Keratinocyte (primary cell): ENCODE measurements around the gene CTXN1. TPM values are rescaled to one million over a fixed set of nuclear protein-coding genes. Genes with fewer than 3 reads are reported as not detected.

Source experiments
- DNase-seq: peaks from one replicate; pipeline ENCODE4 v3.0.0-alpha.2; 2011; ENCODE audit warnings: low read depth, missing footprints, low spot score
- FAIRE-seq: peaks from 2 replicates; lab custom pipeline; 2011; peaks lifted over from hg19 to GRCh38; lab: Jason Lieb, UNC
- H2AFZ ChIP-seq: 2 replicates; pipeline ENCODE4 v1.6.0; 2012; ENCODE audit warnings: low read length, control low read depth, inconsistent platforms; ENCODE audit not compliant: control insufficient read depth
- H3K27ac ChIP-seq: 2 replicates; pipeline ENCODE4 v1.5.1; 2011; ENCODE audit warnings: low read length; ENCODE audit not compliant: control insufficient read depth, insufficient read depth
- H3K27me3 ChIP-seq: 3 replicates; pipeline ENCODE4 v1.6.0; 2011; ENCODE audit warnings: low read length; ENCODE audit not compliant: control insufficient read depth, insufficient read depth; ENCODE audit errors: extremely low read depth
- H3K36me3 ChIP-seq, 2 experiments: 2 replicates in 1 of 2; 3 replicates in 1 of 2; pipeline ENCODE4 v1.5.1; 2011; ENCODE audit warnings: low read length in 2 of 2, mild to moderate bottlenecking in 1 of 2; ENCODE audit not compliant: control insufficient read depth in 2 of 2, insufficient read depth in 2 of 2; ENCODE audit errors: extremely low read depth in 1 of 2
- H3K4me1 ChIP-seq: 3 replicates; pipeline ENCODE4 v1.5.1; 2011; ENCODE audit warnings: low read length; ENCODE audit not compliant: control insufficient read depth, insufficient read depth; ENCODE audit errors: extremely low read depth
- H3K4me2 ChIP-seq: 3 replicates; pipeline ENCODE4 v1.6.0; 2011; ENCODE audit warnings: low read depth, low read length; ENCODE audit not compliant: control insufficient read depth, insufficient read depth; ENCODE audit errors: extremely low read depth
- H3K4me3 ChIP-seq, 3 experiments: fragments of 200-600 bp in 1 of 3; sonication (generic) in 1 of 3; 2 replicates in 2 of 3; 3 replicates in 1 of 3; pipeline ENCODE4 v1.5.1; 2011 to 2016; ENCODE audit warnings: low read length in 3 of 3, mild to moderate bottlenecking in 3 of 3, control low read depth in 2 of 3, inconsistent platforms in 1 of 3, low read depth in 1 of 3, mixed read lengths in 1 of 3, mixed run types in 1 of 3, moderate library complexity in 1 of 3; ENCODE audit not compliant: control insufficient read depth in 2 of 3, insufficient read depth in 2 of 3; ENCODE audit errors: extremely low read depth in 1 of 3
- H3K79me2 ChIP-seq: 2 replicates; pipeline ENCODE4 v1.6.0; 2012; ENCODE audit warnings: low read length; ENCODE audit not compliant: control insufficient read depth, insufficient read depth
- H3K9ac ChIP-seq: 3 replicates; pipeline ENCODE4 v1.6.0; 2011; ENCODE audit warnings: low read length; ENCODE audit not compliant: control insufficient read depth, insufficient read depth; ENCODE audit errors: extremely low read depth
- H3K9me1 ChIP-seq: 3 replicates; pipeline ENCODE4 v1.6.0; 2011; ENCODE audit warnings: low read length; ENCODE audit not compliant: control insufficient read depth, insufficient read depth; ENCODE audit errors: extremely low read depth
- H3K9me3 ChIP-seq: 2 replicates; pipeline ENCODE4 v1.5.1; 2012; ENCODE audit warnings: low read depth, low read length; ENCODE audit not compliant: control insufficient read depth
- H4K20me1 ChIP-seq: 3 replicates; pipeline ENCODE4 v1.6.0; 2011; ENCODE audit warnings: low read length; ENCODE audit not compliant: control insufficient read depth, insufficient read depth; ENCODE audit errors: extremely low read depth
- EZH2 ChIP-seq: IDR thresholded peaks from one replicate; pipeline ENCODE4 v1.6.1; 2012; ENCODE audit warnings: inconsistent platforms, mild to moderate bottlenecking, low read length, moderate library complexity
- dilution Hi-C: fragments of 300-500 bp; cut with MboI; formaldehyde crosslinking; loops from one replicate; pipeline ENCODE4 v1.7.0; 2020; ENCODE audit warnings: low sequenced_read_pairs; ENCODE audit not compliant: extremely low pct_ligation_motif_present
- polyA plus RNA-seq, 5 experiments: library from polyadenylated mRNA; depleted of rRNA in 3 of 5; stranded (reverse) in 3 of 5; stranded (forward) in 1 of 5; unstranded in 1 of 5; fragments of >200 nt; gene quantifications; 1 replicate in 1 of 5; 2 replicates in 3 of 5; 3 replicates in 1 of 5; pipeline versions ENCODE4 v1.2.1 to v1.2.3, GENCODE V29; 2011 to 2012; ENCODE audit warnings: missing spikeins in 2 of 5, low read depth in 1 of 5, low replicate concordance in 1 of 5
- TF ChIP-seq, protein P1 (sequence below), 3 experiments: IDR thresholded peaks in 1 of 3; conservative IDR thresholded peaks in 1 of 3; optimal IDR thresholded peaks in 1 of 3; 2 replicates in 2 of 3; 3 replicates in 1 of 3; pipeline versions ENCODE3 to v1.5.1; 2011; ENCODE audit warnings: low read length in 3 of 3, mild to moderate bottlenecking in 3 of 3, moderate library complexity in 2 of 3, control low read depth in 1 of 3, inconsistent platforms in 1 of 3; ENCODE audit not compliant: insufficient read depth in 2 of 3; ENCODE audit errors: extremely low read depth in 1 of 3

The CTXN1 gene
- polyA plus RNA-seq, 1 donor (not counting 4 experiments of a cell fraction or from before 2014, with no cell fraction given) = 0.41 TPM

DNA sequence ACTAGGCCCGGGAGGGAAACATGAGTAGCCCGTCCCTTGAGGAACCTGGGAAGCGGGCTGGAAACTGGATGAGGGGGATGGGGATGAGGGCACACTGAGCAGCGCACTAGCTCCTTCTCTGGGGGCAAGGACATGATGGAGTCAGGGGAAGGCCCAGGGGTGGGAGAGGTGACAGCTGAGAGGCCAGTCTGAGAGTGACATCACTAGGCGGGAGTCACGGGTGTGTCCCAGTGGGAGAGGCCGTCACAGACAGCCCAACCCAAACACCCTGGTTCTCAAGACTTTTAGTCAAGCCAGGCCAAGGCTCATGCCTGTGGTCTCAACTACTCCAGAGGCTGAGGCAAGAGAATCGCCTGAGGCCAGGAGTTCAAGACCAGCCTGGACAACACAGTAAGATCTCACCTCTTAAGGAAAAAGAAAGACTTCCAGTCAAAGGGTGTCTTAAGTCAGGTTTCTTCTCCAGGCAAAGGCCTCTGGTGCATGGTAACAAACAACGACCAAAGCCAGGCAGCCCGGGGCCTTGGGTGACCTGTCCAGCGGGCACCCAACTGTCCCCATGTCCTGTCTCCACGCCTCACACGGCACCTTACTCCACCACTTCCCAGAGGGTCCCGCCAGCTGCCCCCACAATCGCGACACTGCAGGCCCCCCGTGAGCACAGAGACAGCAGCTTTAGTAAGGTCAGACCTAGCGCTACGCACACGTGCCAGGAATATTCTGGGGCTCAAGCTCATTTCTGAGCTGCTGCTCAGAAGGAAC is 43.0 kb upstream of the CTXN1 start:
- Histone ChIP-seq H2AFZ (no peak overlapping the region), H3K4me2 (no peak overlapping the region), H3K9me3 (no peaks in the 10 kb centered on the region), H3K4me1 (no peaks in the 10 kb centered on the region), H3K27me3 (no peaks in the 10 kb centered on the region), H3K27ac (no peak overlapping the region), H3K9me1 (no peaks in the 10 kb centered on the region), H3K4me3 (no peak overlapping the region), H3K9ac (no peak overlapping the region), H3K79me2 (peaks cover 3% of the 10 kb centered on the region), H3K36me3 (peaks cover 35 to 43% of the 10 kb centered on the region in 2 experiments), H4K20me1 (no peaks in the 10 kb centered on the region)
- FAIRE-seq (no peak), DNase-seq (no peak)
- TF ChIP-seq, protein P1, sequence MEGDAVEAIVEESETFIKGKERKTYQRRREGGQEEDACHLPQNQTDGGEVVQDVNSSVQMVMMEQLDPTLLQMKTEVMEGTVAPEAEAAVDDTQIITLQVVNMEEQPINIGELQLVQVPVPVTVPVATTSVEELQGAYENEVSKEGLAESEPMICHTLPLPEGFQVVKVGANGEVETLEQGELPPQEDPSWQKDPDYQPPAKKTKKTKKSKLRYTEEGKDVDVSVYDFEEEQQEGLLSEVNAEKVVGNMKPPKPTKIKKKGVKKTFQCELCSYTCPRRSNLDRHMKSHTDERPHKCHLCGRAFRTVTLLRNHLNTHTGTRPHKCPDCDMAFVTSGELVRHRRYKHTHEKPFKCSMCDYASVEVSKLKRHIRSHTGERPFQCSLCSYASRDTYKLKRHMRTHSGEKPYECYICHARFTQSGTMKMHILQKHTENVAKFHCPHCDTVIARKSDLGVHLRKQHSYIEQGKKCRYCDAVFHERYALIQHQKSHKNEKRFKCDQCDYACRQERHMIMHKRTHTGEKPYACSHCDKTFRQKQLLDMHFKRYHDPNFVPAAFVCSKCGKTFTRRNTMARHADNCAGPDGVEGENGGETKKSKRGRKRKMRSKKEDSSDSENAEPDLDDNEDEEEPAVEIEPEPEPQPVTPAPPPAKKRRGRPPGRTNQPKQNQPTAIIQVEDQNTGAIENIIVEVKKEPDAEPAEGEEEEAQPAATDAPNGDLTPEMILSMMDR (optimal IDR thresholded peaks at IDR 0.05 in 1 of 3, IDR thresholded peaks at IDR 0.05 in 1 of 3, conservative IDR thresholded peaks at IDR 0.05 in 1 of 3; ENCODE audit: extremely low read depth in 1 of 3, insufficient read depth in 2 of 3, low read length in 3 of 3) = no peak
- TF ChIP-seq EZH2 = no peak
- dilution Hi-C loops = no loop called here

DNA sequence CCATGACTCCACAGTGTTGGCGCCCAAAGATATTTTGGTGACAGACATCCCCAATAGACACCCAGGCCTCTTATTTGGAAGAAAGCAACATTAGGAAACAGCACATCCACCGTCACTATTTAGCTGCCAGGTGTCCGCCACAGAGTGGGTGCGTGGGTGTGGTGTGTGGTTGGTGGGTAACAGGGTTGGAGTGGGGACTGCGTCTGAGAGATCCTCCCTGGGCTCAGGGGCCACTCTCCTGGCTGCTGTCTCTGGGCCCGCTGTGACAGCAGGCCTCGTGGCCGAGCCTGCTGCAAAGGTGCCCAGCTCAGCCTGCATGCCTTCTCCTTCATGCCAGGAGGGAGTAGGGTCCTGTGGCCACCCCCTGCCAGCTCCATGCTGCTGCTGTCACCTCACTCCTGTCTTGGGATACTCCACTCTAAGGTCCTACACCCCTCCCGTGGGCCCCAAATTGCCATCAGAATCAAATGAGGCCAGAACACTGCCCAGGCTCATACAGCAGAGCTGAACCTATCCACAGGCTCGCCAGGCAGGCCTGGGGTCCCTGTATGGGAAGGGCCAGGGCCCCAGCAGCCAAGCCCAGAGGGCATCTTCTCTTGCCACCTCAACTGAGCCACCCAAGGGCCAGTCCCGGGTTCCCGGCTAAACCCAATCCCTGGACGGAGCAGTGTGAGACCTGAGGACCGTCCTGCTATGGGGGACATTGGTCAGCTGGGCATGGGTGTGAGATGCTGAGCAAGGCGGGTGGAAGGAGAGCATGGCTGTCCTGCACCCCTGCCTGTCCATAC is 42.3 kb upstream of the CTXN1 start:
- TF ChIP-seq EZH2 = no peak
- TF ChIP-seq, protein P1 (optimal IDR thresholded peaks at IDR 0.05 in 1 of 3, IDR thresholded peaks at IDR 0.05 in 1 of 3, conservative IDR thresholded peaks at IDR 0.05 in 1 of 3; ENCODE audit: extremely low read depth in 1 of 3, insufficient read depth in 2 of 3, low read length in 3 of 3) = no peak
- dilution Hi-C loops = no loop called here
- H3K27ac ChIP-seq = no peak overlapping the region

More for the DNA sequence above, 42.3 kb upstream of the CTXN1 start:
- Histone ChIP-seq H3K79me2 (no peaks in the 10 kb centered on the region), H3K9me3 (no peaks in the 10 kb centered on the region), H4K20me1 (no peaks in the 10 kb centered on the region), H3K4me2 (no peak overlapping the region), H3K4me3 (no peak overlapping the region), H2AFZ (no peak overlapping the region), H3K36me3 (peaks cover 31 to 43% of the 10 kb centered on the region in 2 experiments), H3K4me1 (no peaks in the 10 kb centered on the region), H3K27me3 (no peaks in the 10 kb centered on the region), H3K9me1 (no peaks in the 10 kb centered on the region), H3K9ac (no peak overlapping the region)
- FAIRE-seq = no peak
- DNase-seq = no peak
